ENCODE data around the gene ASTN2.

The ASTN2 gene

GRCh38 chr9:117414906-117415331, at the start of gene ASTN2:
Gene ASTN2, minus strand, starts transcription at chr9:117415057. Its CDS starts 119 bp downstream, at chr9:117414938.
- DNase-seq (ENCODE audit: low spot score) = peak; percentile 22

GRCh38 chr9:117462861-117463260, 48.0 kb upstream of the ASTN2 start:
- DNase-seq (ENCODE audit: low spot score) = no peak

- DNase-seq (ENCODE audit: low spot score) = no peak
These were observed 46.5 kb upstream of the ASTN2 start for GRCh38 chr9:117461386-117461785.

GRCh38 chr9:117460743-117461142, 45.9 kb upstream of the ASTN2 start:
- DNase-seq (ENCODE audit: low spot score) = no peak

- DNase-seq (ENCODE audit: low spot score) = no peak
These were observed 45.1 kb upstream of the ASTN2 start for GRCh38 chr9:117459913-117460312.

- DNase-seq (ENCODE audit: low spot score) = no peak
These were observed 43.2 kb upstream of the ASTN2 start for GRCh38 chr9:117458066-117458465.

GRCh38 chr9:117454711-117455110, 39.9 kb upstream of the ASTN2 start:
- DNase-seq (ENCODE audit: low spot score) = no peak

GRCh38 chr9:117453737-117454136, 38.9 kb upstream of the ASTN2 start:
- no peak for DNase-seq (ENCODE audit: low spot score)

- DNase-seq (ENCODE audit: low spot score) = no peak
These were observed 36.5 kb upstream of the ASTN2 start for GRCh38 chr9:117451311-117451710.

- DNase-seq (ENCODE audit: low spot score) = peak; percentile 2
These were observed 33.2 kb upstream of the ASTN2 start for GRCh38 chr9:117448066-117448465.

GRCh38 chr9:117445631-117446030, 30.8 kb upstream of the ASTN2 start:
- no peak for DNase-seq (ENCODE audit: low spot score)

GRCh38 chr9:117444501-117444900, 29.6 kb upstream of the ASTN2 start:
- DNase-seq (ENCODE audit: low spot score) = no peak

- DNase-seq (ENCODE audit: low spot score) = no peak
These were observed 22.4 kb upstream of the ASTN2 start for GRCh38 chr9:117437283-117437682.

- no peak for DNase-seq (ENCODE audit: low spot score)
These were observed 20.9 kb upstream of the ASTN2 start for GRCh38 chr9:117435630-117436261.

- no peak for DNase-seq (ENCODE audit: low spot score)
These were observed 19.7 kb upstream of the ASTN2 start for GRCh38 chr9:117434566-117434965.

- no peak for DNase-seq (ENCODE audit: low spot score)
These were observed 16.0 kb upstream of the ASTN2 start for GRCh38 chr9:117430813-117431212.

- no peak for DNase-seq (ENCODE audit: low spot score)
These were observed 12.6 kb upstream of the ASTN2 start for GRCh38 chr9:117427357-117427913.

- no peak for DNase-seq (ENCODE audit: low spot score)
These were observed 10.7 kb upstream of the ASTN2 start for GRCh38 chr9:117425566-117425965.

- no peak for DNase-seq (ENCODE audit: low spot score)
These were observed 9.4 kb upstream of the ASTN2 start for GRCh38 chr9:117424291-117424690.

- DNase-seq (ENCODE audit: low spot score) = no peak
These were observed 3.3 kb upstream of the ASTN2 start for GRCh38 chr9:117418111-117418510.

GRCh38 chr9:117416856-117417255, 2.0 kb upstream of the ASTN2 start:
- no peak for DNase-seq (ENCODE audit: low spot score)

- no peak for DNase-seq (ENCODE audit: low spot score)
These were observed 579 bp upstream of the ASTN2 start for GRCh38 chr9:117415358-117415914.

- peak; percentile 26 for DNase-seq (ENCODE audit: low spot score)
These were observed 494 bp downstream of the ASTN2 start for GRCh38 chr9:117414220-117414905.
